Stimulated activated naive CD4-positive, alpha-beta T cell treated with Interleukin-2 at 50 U/mL for 16 hours (primary cell): ENCODE results near the gene RALGAPA1.

ENCODE experiments used
- DNase-seq: peaks from one replicate; lab custom pipeline; 2025; lab: John Stamatoyannopoulos, UW

The RALGAPA1 gene

DNA sequence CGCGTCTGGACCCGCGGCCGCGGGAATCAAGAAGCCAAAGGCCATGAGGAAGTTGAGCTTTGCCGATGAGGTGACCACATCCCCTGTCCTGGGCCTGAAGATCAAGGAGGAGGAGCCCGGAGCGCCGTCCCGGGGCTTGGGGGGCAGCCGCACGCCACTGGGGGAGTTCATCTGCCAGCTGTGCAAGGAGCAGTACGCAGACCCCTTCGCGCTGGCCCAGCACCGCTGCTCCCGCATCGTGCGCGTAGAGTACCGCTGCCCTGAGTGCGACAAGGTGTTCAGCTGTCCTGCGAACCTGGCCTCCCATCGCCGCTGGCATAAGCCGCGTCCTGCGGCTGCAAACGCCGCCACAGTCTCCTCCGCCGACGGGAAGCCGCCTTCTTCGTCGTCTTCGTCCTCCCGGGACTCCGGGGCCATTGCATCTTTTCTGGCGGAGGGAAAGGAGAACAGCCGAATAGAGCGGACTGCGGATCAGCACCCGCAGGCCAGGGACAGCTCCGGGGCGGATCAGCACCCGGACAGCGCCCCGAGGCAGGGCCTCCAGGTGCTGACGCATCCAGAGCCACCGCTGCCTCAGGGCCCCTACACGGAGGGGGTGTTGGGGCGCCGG, 274.1 kb downstream of the RALGAPA1 start:
- peak; percentile 46 for DNase-seq

DNA sequence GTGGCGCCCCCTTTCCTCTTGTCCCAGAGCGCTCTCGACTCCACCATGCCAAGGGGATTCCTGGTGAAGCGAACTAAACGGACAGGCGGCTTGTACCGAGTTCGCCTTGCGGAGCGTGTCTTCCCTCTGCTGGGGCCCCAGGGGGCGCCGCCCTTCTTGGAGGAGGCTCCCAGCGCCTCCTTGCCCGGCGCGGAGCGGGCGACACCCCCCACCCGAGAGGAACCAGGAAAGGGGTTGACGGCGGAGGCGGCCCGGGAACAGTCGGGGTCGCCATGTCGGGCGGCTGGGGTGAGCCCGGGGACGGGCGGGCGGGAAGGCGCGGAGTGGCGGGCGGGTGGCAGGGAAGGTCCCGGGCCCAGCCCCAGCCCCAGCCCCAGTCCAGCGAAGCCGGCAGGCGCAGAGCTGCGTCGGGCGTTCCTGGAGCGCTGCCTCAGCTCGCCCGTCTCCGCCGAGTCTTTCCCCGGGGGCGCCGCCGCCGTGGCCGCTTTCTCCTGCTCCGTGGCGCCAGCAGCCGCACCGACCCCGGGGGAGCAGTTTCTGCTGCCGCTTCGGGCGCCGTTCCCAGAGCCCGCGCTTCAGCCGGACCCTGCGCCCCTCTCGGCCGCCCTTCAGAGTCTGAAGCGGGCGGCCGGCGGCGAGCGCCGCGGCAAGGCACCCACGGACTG, 274.8 kb downstream of the RALGAPA1 start:
- no peak for DNase-seq

DNA sequence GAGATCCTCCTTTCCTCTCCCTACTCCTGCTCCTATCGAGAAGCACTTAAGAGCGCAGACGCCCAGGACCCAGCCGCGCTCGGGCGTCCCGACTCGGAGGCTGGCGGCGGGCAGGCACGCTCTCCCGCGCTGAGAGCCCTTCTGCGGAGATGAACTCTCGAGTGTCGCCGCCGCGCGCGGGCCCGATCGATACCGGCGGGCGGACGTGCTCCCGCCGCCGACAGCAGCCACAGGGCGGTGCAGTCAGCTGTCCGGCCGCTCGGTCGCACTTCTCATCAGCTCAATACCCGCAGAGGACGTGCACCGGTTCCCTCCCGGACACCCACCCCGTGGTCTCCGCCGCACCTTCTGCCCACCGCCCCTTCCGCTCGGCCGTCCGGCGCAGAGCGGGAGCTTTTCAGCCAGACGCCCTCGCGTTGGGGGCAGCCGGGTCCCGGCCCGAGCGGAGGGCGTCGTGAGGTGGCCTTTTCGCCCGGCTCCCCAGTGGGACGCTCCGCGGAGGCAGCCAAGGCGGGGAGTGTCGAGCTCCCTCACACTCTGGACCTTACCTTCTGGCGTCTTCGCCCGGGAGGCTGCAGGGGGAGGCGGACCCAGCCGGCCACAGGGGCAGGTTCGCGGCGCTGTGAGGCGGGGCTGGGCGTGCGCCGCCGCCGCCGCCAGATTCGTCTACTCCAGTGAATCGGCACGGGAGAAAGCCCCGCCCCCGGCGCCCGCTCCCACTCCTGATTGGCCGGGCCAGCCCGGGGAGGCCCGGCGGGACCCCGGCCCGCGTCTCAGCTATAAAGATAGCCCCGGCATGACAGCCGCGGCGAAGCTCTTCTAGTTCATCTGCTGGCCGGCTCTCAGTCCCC, 275.5 kb downstream of the RALGAPA1 start, which contains the start of gene INSM2:
Gene INSM2, plus strand, starts transcription at position 808 of the 851 bp plus-strand sequence. CDS start 89 bp downstream, outside the sequence.
- peak; percentile 73 for DNase-seq

DNA sequence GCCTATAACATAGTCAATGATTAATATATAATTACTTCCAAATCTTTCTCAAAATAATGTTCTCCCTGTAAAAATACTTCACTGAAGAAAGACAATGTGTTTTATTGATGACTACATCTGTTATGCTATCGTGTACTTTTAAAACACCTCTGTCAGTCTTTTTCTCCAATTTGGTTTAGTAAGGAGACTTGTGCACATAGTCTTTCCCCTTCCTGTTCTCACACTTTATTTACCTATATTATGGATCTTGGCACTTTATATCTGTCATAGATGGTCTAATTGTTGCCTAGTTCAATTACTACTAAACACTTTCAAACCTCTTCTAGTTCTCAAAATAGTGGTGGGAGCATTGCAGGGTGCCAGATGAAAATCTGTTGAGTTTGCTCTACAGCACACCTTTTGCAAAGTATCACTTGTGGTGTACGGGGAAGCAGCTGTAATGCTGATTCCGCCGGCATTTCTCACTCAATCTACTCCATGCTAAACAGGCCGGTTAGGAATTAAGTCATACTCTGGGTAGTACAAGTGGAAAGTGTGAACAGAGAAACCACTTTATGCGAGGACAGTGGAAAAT, 276.2 kb downstream of the RALGAPA1 start:
- DNase-seq: no peak

DNA sequence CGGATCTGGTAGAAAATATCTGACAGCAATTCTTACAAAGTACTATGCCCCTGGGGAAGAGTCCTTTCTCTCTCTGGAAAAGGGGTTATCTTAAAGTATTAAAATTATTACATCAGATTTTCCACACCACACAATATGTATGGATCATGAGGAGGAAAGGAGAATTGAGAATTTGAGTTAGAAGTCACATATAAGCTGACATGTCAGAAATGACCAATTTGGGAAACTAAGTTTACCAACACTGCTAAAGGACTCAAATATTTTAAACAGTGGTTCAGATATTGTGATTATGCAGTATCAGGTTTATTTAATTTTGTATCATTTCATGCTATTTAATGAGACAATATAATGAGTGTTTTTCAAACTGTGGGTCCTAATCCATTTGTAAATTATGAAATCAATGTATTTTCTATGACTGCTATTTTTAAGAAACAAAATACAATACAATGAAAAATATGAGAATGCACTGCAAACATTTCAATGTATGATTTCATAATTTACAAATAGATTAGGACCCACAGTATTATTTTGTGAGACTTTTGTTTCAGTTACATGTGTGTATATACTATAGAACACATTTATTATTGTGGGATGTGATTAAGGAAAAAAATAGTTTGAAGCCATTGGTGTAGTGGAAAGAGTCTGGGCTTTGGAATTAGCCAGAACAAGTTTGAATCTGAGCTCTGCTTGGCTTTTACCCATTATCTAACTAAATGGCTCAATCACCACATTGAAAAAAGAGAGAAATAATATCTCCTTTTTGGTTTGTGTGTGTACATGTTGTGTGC, 276.9 kb downstream of the RALGAPA1 start:
- no peak for DNase-seq

DNA sequence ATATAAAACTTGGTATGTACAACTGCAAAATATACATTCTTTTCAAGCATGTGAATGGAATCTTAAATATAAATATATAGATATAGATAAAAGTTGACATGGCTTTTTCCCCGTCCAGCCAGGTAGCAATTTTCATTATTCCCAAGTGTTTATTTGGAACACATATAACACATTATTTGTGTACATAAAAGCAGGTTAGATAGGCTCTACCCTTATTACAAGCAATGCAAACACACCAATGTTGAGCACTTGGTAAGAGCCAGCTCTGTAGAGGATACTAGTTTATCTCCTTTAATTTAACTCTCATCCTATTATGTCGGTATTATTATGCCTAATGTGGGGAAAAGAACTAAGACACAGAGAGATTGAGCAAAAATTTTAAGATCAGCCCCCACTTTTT, 282.1 kb downstream of the RALGAPA1 start:
- DNase-seq: no peak

DNA sequence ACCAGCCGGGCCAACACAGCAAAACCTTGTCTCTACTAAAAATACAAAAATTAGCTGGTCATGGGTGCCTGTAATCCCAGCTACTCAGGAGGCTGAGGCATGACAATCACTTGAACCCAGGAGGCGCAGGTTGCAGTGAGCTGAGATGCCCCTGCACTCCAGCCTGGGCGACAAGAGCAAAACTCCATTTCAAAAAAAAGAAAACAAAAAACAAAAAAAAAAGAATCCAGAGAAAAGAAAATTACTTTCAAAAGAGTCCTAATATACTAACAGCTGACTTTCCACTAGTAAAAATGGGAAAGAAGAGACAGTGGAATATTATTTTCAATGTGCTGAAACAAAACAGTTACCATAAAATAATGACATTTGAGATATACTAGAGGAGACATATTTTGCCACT, 283.4 kb downstream of the RALGAPA1 start:
- no peak for DNase-seq

DNA sequence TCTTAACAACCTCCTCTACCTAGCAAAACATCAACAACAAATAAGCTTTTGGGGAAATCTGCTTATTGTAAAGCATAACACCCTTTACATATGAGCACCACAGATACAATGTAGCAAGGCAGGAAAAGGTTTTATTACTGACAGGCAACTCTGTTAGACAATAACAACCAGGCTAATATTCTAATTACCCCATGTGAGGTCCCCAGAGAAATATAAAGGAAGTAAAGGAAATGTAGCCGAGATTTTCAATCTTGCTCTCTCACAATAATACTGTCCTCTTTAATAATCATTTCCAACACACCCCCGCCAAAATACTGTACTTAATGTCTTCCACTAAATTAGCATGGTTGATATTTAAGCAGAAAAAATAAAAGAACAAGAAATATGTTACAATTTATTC, 289.1 kb downstream of the RALGAPA1 start:
- DNase-seq: no peak

DNA sequence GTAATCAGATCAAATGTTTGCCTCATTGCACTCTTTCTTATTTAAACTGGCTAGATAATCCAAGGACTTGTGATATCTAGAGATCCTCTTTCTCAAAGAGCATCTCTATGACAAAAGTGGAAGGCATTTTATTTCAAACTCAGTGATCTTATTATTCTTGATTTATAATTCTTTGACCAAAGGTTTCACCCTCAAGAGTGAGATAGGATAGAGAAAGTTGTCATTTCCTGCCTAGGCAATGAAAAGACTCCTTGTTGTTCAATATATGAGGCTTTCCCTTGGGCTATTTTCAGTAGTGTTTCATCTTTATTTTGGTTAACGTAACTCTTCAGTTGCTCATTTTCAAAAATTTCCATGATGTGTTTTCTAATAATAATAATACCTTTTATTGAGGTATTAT, 293.2 kb downstream of the RALGAPA1 start:
- DNase-seq: no peak

DNA sequence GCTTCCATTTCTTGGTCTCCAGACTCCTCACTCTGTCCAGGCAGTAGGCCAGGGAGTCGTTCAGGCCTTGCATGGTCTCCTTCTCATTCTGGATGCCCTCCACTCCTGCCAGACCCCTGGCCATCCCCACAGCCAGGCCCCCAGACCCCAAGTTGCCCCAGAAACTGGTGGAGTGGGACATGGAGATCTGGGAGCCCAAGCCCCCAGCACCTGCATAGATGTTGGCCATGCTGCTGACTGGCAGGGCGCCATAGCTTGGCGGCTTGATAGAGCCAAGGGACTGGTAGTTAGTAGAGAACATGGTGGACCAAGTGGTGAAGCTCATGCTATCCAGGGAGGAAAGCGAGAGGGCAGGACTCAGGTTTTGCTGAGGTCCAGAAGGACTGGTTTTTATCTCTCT, 296.3 kb downstream of the RALGAPA1 start:
- no peak for DNase-seq

DNA sequence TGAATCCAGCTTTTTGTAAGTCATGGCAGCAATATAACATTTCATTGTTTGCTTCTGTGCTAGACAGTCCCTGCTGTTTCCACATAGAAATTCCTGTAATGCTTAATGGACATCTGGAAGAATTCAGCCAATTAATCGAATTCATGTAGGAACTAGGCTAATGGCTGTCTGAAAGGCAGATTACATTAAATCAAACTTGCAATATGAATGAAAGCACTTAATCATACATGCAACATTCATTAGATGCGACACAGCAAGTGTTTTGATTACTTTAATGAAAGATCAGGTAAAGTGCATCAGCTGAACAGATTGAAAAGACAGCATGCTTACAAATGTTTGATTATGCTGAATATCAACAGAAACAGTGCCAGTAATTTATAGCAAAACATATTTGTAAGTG, 299.2 kb downstream of the RALGAPA1 start:
- DNase-seq: no peak

DNA sequence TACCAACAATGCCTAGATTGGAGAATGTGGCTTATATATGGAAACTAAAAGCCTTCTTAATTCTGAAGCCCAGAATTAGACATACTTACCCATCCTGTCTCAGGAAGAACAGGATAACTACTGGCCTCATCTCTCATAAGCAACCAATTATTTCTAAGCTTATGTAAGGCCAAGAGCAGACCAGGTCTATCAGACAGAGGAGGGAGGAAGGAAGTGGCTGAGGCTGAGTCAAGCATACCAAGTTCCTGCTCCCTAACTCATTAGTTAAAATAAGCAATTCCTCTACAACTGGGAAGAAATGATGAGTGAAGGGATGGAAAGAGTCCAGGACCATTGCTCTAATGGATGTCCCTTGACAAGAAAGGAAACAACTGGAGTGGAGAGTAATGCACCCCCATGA, 302.2 kb downstream of the RALGAPA1 start:
- DNase-seq: no peak

DNA sequence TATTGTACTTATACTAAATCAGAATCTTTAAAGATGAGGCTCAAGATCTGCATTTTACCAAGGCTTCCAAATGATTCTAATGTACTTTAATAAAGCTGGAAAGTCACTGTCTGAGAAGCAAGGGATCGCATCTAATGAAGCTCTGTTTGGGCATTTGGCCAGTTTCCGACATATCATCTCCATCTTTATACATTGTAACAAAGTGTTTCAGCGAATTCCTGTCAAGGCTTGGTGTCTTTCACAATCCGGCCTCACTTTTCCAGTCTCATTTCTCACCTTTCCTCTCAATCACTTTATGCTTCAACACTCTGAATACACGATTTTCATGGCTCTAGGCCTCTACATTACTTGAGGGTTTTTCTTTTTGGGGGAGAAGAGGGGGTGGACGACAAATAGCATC, 302.6 kb downstream of the RALGAPA1 start:
- DNase-seq: no peak

DNA sequence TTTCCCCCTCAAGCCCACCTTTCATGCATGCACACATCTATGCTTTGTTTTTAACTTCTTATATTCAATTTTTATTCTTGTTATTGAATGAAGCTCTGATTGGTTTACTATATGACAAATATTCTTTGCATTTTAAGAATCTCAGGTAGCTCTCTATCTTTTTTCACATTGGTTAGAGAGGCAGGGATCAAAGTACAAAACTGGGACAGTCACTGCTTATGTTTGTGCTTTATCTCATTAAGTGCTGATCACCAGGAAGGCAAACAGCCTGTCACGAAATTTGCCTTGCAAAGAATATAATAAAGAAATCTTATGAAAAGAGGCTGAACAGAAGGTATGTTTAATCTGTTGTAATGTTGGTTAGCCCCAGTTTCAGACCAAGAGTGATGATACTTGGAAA, 304.8 kb downstream of the RALGAPA1 start:
- DNase-seq: no peak

DNA sequence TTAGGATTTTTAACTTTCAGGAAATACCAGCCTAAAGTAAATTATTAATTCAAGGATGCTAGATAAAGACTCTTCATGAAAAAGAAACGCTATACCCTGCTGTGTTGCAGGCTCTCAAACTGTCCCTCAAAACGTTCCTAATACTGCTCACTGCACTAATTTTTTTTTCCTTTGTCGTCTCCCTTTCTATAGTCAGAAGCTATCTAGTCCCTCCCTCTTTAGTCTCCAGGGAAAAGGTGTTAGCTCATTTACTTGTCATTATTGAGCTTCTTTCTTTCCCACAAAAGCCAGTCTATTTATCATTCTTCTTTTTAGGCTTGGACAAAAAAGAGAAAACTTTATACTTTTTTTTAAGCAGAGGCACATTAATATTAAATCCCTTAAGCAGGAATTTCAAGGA, 305.4 kb downstream of the RALGAPA1 start:
- no peak for DNase-seq

DNA sequence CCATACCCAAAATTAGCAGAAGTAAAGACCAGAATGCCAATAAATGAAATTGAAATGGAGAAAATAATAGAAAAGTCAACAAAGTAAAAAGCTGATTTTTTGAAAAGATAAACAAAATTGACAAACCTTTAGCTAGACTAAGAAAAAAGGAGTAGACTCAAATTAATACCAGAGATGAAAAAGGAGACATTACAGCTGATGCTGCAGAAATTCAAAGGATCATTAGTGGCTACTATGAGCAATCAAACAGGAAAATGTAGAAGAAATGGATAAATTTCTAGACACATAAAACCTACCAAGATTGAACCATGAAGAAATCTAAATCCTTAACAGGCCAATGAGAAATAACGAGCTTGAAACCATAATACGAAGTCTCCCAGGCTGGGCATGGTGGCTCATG, 309.9 kb downstream of the RALGAPA1 start:
- no peak for DNase-seq

DNA sequence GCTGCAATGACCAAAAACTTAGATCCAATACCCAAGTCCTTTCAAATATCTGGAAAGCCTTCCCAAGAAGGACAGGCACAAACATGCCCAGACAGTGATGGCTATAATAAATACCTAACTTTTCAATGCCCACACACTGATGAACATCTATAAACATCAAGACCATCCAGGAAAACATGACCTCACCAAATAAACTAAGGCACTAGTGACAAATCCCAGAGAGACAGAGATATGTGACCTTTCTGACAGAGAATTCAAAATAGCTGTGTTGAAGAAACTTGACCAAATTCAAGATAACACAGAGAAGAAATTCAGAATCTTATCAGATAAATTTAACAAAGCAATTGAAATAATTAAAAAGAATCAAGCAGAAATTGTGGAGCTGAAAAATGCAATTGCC, 313.8 kb downstream of the RALGAPA1 start:
- no peak for DNase-seq

DNA sequence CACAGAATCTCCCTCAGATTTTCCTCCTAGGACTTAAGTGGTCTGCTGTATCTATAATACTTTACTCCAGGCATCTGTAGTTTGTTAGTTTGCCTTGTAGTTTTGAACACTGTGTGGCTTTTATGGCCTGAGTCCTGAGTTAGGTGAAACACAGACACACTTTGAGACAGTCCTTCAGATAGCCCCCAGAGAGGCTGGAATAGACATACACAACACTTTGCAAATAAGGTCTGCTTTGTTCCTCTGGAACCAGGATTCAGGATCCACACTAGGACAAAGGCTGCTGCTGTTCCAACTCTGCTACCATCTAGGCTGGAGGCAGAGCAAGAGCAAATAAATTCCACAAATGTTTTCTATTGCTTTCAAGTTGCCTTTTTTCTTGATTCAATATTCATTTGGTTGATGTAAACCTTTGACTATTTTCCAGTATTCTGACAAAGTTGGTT, 316.5 kb downstream of the RALGAPA1 start:
- DNase-seq: no peak
